ENCODE data around the gene KLC1. TPM values are rescaled to one million over a fixed set of nuclear protein-coding genes. Genes with fewer than 3 reads are reported as not detected.
"Not testable (repeated sequence)": the region's sequence is repeated elsewhere in the genome, so short reads cannot be mapped to it uniquely, and the experiment has no call there.

The KLC1 gene
- total RNA-seq, 1 experiment from 2014 or later, result 174 TPM

- peak; percentile 23 for DNase-seq (ENCODE audit: low spot score)
Measured at GRCh38 chr14:103625356-103626095, 3.5 kb upstream of the KLC1 start.

- DNase-seq (ENCODE audit: low spot score), result no peak
Measured at GRCh38 chr14:103626146-103626850, 2.7 kb upstream of the KLC1 start.

GRCh38 chr14:103627073-103628025 lies 1.7 kb upstream of the KLC1 start:
- DNase-seq (ENCODE audit: low spot score), result no peak

- DNase-seq (ENCODE audit: low spot score), result peak; percentile 62
Measured at GRCh38 chr14:103628221-103628683, 759 bp upstream of the KLC1 start.

GRCh38 chr14:103629503-103630121 lies 601 bp downstream of the KLC1 start:
- DNase-seq (ENCODE audit: low spot score), result no peak

- no peak for DNase-seq (ENCODE audit: low spot score)
Measured at GRCh38 chr14:103630364-103631108, 1.5 kb downstream of the KLC1 start.

GRCh38 chr14:103633391-103633790 lies 4.4 kb downstream of the KLC1 start:
- no peak for DNase-seq (ENCODE audit: low spot score)

- DNase-seq (ENCODE audit: low spot score), result no peak
Measured at GRCh38 chr14:103634156-103634555, 5.1 kb downstream of the KLC1 start.

- no peak for DNase-seq (ENCODE audit: low spot score)
Measured at GRCh38 chr14:103638594-103638993, 9.6 kb downstream of the KLC1 start.

- peak; percentile 74 for DNase-seq (ENCODE audit: low spot score)
Measured at GRCh38 chr14:103641161-103641560, 12.2 kb downstream of the KLC1 start.

- no peak for DNase-seq (ENCODE audit: low spot score)
Measured at GRCh38 chr14:103646189-103646588, 17.2 kb downstream of the KLC1 start.

- no peak for DNase-seq (ENCODE audit: low spot score)
Measured at GRCh38 chr14:103649001-103649400, 20.0 kb downstream of the KLC1 start.

GRCh38 chr14:103650213-103650612 lies 21.2 kb downstream of the KLC1 start:
- no peak for DNase-seq (ENCODE audit: low spot score)

- no peak for DNase-seq (ENCODE audit: low spot score)
Measured at GRCh38 chr14:103651585-103651984, 22.6 kb downstream of the KLC1 start.

- no peak for DNase-seq (ENCODE audit: low spot score)
Measured at GRCh38 chr14:103652806-103653205, 23.8 kb downstream of the KLC1 start.

- not testable (repeated sequence) for DNase-seq (ENCODE audit: low spot score)
Measured at GRCh38 chr14:103653336-103653735, 24.3 kb downstream of the KLC1 start.

GRCh38 chr14:103653805-103654204 lies 24.8 kb downstream of the KLC1 start:
- DNase-seq (ENCODE audit: low spot score), result no peak

GRCh38 chr14:103654619-103655018 lies 25.6 kb downstream of the KLC1 start:
- DNase-seq (ENCODE audit: low spot score), result no peak

- DNase-seq (ENCODE audit: low spot score), result no peak
Measured at GRCh38 chr14:103656031-103656755, 27.2 kb downstream of the KLC1 start.

- DNase-seq (ENCODE audit: low spot score), result no peak
Measured at GRCh38 chr14:103656756-103657133, 27.7 kb downstream of the KLC1 start.

Measured in A172 (cell line).